Prostate gland (tissue), 2 donors: ENCODE measurements around the gene CDX1.

Experiments
- POLR2A ChIP-seq: fragments of 450-650 bp; IDR thresholded peaks from one replicate; pipeline ENCODE4 v1.6.1; 2016; ENCODE audit warnings: antibody characterized with exemption, mild to moderate bottlenecking
- TF ChIP-seq, protein P1 (sequence below), 4 experiments: fragments of 200-600 bp in 2 of 4; fragments of 450-650 bp in 2 of 4; sonication (generic) in 2 of 4; IDR thresholded peaks; 1 replicate in 3 of 4; 2 replicates in 1 of 4; pipeline ENCODE4 v1.5.1; 2016 to 2019; ENCODE audit warnings: antibody characterized with exemption in 4 of 4, mild to moderate bottlenecking in 2 of 4, moderate library complexity in 2 of 4

DNA sequence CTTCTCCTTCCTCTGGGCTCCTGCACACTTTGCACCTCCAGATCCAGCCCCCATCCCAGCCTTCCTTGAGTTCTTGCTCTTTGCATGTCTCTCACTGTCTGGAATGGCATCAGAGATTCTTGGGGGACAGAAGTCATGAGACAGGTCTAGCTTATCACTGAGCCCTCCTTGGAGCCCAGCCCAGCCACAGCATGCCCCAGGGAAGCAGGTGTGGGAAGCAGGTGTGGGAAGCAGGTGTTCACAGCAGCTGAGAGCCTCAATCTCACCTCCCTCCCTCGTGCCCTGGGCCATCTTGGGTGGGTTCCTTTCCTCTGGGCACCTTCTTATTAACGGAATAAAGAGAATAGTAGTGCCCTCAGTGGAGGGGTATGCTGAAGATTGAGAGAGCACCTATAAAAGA is 50.5 kb downstream of the CDX1 start:
- TF ChIP-seq, protein P1, sequence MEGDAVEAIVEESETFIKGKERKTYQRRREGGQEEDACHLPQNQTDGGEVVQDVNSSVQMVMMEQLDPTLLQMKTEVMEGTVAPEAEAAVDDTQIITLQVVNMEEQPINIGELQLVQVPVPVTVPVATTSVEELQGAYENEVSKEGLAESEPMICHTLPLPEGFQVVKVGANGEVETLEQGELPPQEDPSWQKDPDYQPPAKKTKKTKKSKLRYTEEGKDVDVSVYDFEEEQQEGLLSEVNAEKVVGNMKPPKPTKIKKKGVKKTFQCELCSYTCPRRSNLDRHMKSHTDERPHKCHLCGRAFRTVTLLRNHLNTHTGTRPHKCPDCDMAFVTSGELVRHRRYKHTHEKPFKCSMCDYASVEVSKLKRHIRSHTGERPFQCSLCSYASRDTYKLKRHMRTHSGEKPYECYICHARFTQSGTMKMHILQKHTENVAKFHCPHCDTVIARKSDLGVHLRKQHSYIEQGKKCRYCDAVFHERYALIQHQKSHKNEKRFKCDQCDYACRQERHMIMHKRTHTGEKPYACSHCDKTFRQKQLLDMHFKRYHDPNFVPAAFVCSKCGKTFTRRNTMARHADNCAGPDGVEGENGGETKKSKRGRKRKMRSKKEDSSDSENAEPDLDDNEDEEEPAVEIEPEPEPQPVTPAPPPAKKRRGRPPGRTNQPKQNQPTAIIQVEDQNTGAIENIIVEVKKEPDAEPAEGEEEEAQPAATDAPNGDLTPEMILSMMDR (IDR thresholded peaks at IDR 0.05), result no peak
- no peak for TF ChIP-seq POLR2A
